SJCRH30 (cell line): Measurements from ENCODE around the gene KRTAP10-2. TPM values are rescaled to one million over a fixed set of nuclear protein-coding genes. Genes with fewer than 3 reads are reported as not detected.

ENCODE experiments used
- DNase-seq, 2 experiments: peaks; one replicate each; pipeline ENCODE4 v3.0.0-alpha.2; 2015 to 2020
- H3K27ac ChIP-seq: fragments of 250-450 bp; sonication (Bioruptor Pico); 2 replicates; pipeline ENCODE4 v1.5.1; 2020; ENCODE audit warnings: mild to moderate bottlenecking, moderate library complexity
- H3K27me3 ChIP-seq: fragments of 250-450 bp; sonication (Bioruptor Pico); 2 replicates; pipeline ENCODE4 v1.5.1; 2020; ENCODE audit warnings: mild to moderate bottlenecking, moderate library complexity
- H3K36me3 ChIP-seq: fragments of 250-450 bp; sonication (Bioruptor Pico); 2 replicates; pipeline ENCODE4 v1.5.1; 2020; ENCODE audit warnings: mild to moderate bottlenecking, moderate library complexity
- H3K4me1 ChIP-seq: fragments of 250-450 bp; sonication (Bioruptor Pico); 2 replicates; pipeline ENCODE4 v1.5.1; 2020; ENCODE audit warnings: mild to moderate bottlenecking, moderate library complexity
- H3K4me3 ChIP-seq: fragments of 250-450 bp; sonication (Bioruptor Pico); 2 replicates; pipeline ENCODE4 v1.5.1; 2020; ENCODE audit warnings: mild to moderate bottlenecking, moderate library complexity
- H3K9me3 ChIP-seq: fragments of 250-450 bp; sonication (Bioruptor Pico); replicated peaks from 2 replicates; pipeline ENCODE4 v1.5.1; 2020; ENCODE audit warnings: mild to moderate bottlenecking, moderate library complexity
- total RNA-seq: library from RNA; depleted of rRNA; stranded (reverse); fragments of >200 nt; shearing (Covaris generic); gene quantifications from 2 replicates; pipeline ENCODE4 v1.2.3, GENCODE V29; 2014

The KRTAP10-2 gene
- total RNA-seq, 1 experiment from 2014 or later, result not detected

DNA sequence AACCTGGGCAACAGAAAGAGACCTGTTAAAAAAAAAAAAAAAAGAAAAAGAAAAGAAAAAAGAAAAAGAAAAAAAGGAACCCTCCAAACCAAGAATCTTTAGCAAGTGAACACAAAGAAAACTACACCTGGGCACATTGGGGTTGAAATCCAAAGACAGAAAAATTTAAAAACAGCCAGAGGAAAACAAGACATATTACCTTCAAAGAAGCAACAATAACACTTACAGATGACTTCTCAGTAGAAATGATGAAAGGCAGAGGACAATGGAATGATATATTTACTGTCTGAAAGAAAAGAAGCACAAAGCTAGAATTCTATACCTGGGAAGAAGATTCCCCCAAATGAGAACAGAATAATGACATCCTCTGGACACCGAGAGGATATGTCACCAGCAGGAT is 8.6 kb downstream of the KRTAP10-2 start:
- H3K27me3 ChIP-seq, result no peaks in the 10 kb centered on the region
- no peaks in the 10 kb centered on the region for H3K4me1 ChIP-seq
- no peak for DNase-seq
- H3K27ac ChIP-seq, result no peak overlapping the region
- no peaks in the 10 kb centered on the region; the same call in 1 of the 2 replicates for H3K36me3 ChIP-seq
- no peak overlapping the region for H3K4me3 ChIP-seq
- peaks cover 10% of the 10 kb centered on the region for H3K9me3 ChIP-seq

DNA sequence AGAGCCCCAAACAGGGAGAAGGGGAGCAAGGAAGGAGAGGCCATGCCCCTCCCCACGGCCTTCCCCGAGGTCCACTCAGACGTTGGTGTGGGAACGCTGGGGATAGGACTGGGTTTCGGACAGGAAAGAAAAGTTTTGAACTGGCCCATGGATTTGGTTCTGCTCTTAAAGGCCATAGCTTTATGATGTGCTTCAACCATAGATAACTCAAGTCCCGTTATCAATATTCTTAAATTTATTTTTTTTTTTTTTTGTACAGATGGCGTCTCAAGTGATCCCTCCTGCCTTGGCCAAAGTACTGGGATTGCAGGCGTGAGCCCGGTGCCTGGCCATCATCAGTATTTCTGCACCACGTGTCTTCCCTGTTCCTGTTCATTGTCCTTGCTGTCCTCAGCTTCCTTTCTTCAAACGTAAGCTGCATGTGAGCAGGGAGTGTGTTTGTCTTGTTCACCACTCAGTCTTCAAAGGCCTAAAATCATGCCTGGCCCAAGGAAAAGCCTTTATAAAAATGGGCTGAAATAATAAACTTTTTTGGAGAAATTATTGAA is 10.5 kb downstream of the KRTAP10-2 start:
- no peak for DNase-seq
- Histone ChIP-seq H3K4me1 (no peaks in the 10 kb centered on the region), H3K36me3 (no peaks in the 10 kb centered on the region; the same call in 1 of the 2 replicates), H3K4me3 (no peak overlapping the region), H3K27me3 (no peaks in the 10 kb centered on the region), H3K27ac (no peak overlapping the region), H3K9me3 (peaks cover 7% of the 10 kb centered on the region; the same call in 1 of the 2 replicates)

DNA sequence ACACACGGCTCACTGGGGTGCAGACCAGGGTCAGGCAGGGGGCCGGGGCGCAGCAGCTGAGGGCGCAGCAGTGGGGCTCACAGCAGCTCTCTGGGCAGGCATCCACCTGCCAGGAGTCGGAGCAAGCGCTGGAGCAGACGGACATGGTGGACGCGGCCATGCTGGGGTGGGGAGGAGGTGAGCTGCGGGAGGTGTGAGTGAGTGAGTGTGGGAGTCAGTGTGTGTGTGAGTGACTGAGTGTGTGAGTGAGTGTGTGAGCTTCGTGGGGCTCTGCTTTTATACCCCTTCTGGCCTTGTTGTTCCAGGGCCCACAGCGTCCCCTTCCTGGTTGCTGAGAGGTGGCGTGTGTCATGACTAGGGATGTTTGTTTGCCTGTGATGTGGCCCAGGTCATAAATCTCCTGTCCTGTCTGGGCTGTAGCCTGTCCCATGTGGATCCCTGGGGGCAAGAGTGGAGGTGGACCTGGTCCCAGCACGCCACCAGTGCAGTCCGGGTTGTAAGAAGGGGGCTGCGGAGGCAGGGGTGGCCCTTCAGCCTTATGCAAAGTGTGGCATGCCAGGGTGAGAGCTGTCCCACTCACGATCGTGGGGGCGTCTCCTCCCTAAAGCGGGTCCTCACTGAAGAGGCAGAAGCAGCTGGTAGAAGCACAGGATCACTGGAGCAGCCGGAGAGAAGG is 11.2 kb downstream of the KRTAP10-2 start, which contains the start of gene KRTAP10-1:
Gene KRTAP10-1 (minus strand): TSS at position 205 of the 676 bp plus-strand sequence. CDS start 45 bp downstream, at position 160.
- DNase-seq, result no peak
- Histone ChIP-seq H3K36me3 (no peaks in the 10 kb centered on the region; the same call in 1 of the 2 replicates), H3K27me3 (no peaks in the 10 kb centered on the region), H3K4me3 (no peak within 1 kb of the TSS), H3K9me3 (peaks cover 7% of the 10 kb centered on the region; the same call in 1 of the 2 replicates), H3K4me1 (no peaks in the 10 kb centered on the region), H3K27ac (no peak within 1 kb of the TSS)

DNA sequence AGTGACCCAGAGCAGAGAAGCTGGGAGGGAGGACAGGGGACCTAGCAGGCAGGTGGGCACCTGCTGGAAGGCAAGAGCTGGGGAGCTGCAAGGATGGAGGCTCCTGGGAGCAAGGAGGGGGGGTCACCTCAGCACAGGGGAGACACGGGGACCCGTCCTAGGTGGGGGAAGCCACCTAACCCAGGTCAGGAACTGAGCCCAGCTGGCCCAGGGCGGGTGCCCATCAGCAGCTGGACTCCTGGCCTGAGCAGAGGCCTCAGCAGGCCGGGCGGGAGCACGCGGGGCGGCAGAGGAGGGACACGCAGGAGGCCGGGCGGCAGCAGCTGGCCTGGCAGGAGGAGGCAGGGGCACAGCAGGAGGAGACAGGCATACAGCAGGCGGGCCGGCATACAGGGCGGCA is 12.3 kb downstream of the KRTAP10-2 start:
- Histone ChIP-seq H3K4me1 (no peaks in the 10 kb centered on the region), H3K36me3 (no peaks in the 10 kb centered on the region; the same call in 1 of the 2 replicates), H3K4me3 (no peak overlapping the region), H3K27ac (no peak overlapping the region), H3K27me3 (no peaks in the 10 kb centered on the region), H3K9me3 (peaks cover 7% of the 10 kb centered on the region; the same call in 1 of the 2 replicates)
- DNase-seq, result no peak

DNA sequence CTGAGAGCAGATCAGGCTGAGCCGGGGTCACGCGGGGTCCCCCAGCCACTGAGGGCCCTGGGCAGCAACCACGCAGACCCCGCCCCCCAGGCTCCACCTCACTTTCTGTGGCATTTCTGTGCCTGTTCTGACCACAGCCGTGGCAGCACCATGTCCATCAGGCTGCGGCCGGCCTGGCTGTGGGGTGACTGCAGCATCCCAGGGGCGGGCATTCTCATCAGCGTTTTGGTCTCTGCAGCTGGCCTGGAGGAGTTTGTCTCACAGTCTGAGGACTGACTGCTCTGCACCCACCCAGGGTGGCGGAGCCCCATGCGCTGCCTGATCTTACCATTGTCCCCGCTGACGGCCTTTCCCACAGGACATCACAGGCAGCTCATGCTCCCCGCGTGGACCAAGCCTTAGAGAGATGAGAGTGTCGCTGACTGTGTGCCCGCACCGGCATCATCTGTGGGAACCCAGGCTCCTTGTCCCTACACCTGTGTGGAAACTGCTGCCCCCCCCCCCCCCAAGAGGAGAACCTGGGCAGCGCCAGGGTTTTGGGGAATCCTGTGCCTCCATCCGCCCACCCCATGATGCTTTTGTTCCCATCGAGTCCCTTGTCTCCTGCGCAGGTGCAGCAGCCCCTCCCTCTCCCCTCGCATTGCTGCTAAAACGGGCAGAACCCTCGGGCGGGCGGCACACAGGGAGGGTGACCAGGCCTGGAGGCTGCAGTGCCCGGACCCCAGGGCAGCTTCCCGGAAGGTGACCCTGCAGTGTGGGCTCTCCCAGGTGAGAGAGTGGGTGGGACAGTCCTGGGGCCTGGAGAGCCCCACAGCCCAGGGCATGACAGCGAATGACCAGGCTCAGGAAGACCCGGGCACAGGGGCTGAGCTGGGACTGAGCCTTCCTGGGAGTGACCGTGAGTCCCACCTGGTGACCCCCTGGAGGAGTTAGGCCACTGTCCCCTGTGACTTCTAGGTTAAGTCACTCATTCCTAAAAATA is 13.1 kb downstream of the KRTAP10-2 start:
- Histone ChIP-seq H3K4me1 (no peaks in the 10 kb centered on the region), H3K9me3 (peaks cover 5% of the 10 kb centered on the region; the same call in 1 of the 2 replicates)
- no peak for DNase-seq

DNA sequence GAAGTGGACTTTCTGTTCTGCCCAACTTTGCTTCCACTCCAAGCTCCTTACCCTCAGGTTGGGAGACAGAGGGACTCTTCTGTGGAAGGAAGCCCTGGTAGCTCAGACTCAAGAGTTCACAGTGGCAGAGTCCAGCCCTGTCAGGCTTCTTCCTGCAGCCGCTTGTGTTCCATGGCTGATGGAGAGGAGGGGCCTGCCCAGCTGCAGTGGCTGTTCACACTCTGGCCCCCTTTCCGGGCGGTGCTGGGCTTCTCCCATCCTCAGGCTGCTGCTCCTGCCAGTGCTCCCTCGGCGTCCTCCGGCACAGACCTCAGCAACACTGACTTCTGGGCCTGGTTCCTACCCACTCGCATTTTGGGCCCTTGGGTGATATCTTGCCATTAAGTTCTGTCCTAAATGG is 15.3 kb downstream of the KRTAP10-2 start:
- Histone ChIP-seq H3K36me3 (no peaks in the 10 kb centered on the region), H3K27me3 (no peaks in the 10 kb centered on the region), H3K4me3 (no peak overlapping the region), H3K4me1 (no peaks in the 10 kb centered on the region), H3K27ac (no peak overlapping the region), H3K9me3 (no peaks in the 10 kb centered on the region)
- DNase-seq, result no peak

More for the DNA sequence above, 13.1 kb downstream of the KRTAP10-2 start:
- Histone ChIP-seq H3K36me3 (no peaks in the 10 kb centered on the region), H3K27me3 (no peaks in the 10 kb centered on the region), H3K4me3 (no peak overlapping the region), H3K27ac (no peak overlapping the region)

DNA sequence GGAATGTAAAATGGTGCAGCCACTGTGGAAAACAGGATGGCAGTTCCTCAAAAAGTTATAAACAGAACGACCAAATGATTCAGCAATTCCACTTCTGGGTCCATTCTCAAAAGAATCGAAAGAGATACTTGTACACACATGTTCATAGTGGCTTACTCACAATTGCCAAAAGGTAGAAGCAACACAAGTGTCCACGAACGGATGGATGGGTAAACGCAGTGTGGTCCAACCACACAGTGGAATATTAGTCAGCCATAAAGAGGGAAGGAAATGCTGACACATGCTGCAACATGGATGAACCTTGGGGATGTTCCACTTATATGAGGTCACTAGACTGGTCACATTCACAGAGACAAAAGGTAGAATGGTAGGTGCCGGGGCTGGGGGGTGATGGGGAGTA is 16.6 kb downstream of the KRTAP10-2 start:
- no peak for DNase-seq
- Histone ChIP-seq H3K36me3 (no peaks in the 10 kb centered on the region), H3K9me3 (no peaks in the 10 kb centered on the region), H3K27me3 (no peaks in the 10 kb centered on the region), H3K4me1 (no peaks in the 10 kb centered on the region), H3K4me3 (no peak overlapping the region), H3K27ac (no peak overlapping the region)

DNA sequence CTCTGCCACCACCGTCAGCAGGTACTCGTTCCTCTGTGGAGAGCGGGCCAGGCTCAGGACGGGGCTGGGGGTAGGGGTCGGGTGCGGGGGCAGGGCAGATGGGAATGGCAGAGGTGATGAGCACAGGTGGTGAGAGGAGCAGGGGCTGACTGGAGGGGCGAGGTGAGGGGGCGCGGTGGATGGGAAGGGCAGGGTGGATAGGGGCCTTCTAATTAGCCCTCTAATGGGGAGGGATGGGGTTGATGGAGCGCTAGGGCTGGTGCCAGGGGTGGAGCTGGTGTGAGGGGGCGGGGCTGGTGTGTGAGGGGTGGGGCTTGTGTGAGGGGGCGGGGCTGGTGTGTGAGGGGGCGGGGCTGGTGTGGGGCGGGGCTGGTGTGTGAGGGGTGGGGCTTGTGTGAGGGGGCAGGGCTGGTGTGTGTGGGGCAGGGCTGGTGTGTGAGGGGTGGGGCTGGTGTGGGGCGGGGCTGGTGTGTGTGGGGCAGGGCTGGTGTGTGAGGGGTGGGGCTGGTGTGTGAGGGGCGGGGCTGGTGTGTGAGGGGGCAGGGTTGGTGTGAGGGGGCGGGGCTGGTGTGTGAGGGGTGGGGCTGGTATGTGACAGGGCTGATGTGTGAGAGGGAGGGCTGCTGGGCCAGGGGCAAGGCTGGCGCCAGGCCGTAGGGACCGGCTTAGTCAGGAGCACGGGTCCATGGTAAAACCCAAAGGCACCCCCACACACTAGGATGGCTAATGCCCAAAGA is 17.2 kb downstream of the KRTAP10-2 start:
- H3K27me3 ChIP-seq, result no peaks in the 10 kb centered on the region
- no peak overlapping the region for H3K4me3 ChIP-seq
- H3K9me3 ChIP-seq, result no peaks in the 10 kb centered on the region
- no peaks in the 10 kb centered on the region for H3K36me3 ChIP-seq
- no peak for DNase-seq
- H3K27ac ChIP-seq, result no peak overlapping the region
- H3K4me1 ChIP-seq, result no peaks in the 10 kb centered on the region

DNA sequence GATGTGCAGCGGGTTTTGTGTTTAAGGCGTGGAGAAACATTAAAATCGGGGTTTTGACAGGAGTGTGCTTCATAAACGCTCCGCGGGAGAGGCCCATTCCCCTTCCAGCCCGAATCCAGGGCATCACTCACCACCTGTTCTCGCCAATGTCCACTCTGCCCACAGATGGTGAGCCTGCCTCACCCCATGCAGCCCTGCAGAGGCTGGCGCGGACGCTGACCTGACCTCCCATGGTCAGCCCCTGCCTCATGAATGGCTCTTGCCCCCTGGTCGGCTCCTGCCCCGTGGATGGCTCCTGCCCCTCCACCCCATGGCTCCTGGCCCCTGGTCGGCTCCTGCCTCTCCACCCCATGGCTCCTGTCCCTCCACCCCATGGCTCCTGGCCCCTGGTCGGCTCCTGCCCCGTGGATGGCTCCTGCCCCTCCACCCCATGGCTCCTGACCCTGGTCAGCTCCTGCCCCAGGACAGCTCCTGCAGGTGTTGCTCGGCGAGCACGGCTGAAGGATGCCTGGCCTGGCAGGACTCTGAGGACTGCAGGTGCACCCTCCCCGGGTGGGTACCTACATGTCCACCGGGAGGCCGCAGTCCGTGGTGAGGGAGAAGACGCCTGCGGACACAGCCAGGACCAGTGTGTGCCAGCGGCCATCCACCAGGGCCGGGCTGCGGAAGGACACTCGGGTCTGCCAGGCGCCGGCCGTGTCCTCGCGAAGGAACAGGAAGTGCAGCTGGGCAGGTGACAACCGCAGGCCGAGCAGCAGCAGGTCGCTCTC is 18.0 kb downstream of the KRTAP10-2 start:
- no peak for DNase-seq
- Histone ChIP-seq H3K27me3 (no peaks in the 10 kb centered on the region), H3K36me3 (no peaks in the 10 kb centered on the region), H3K4me3 (no peak overlapping the region), H3K4me1 (no peaks in the 10 kb centered on the region), H3K9me3 (no peaks in the 10 kb centered on the region), H3K27ac (no peak overlapping the region)

DNA sequence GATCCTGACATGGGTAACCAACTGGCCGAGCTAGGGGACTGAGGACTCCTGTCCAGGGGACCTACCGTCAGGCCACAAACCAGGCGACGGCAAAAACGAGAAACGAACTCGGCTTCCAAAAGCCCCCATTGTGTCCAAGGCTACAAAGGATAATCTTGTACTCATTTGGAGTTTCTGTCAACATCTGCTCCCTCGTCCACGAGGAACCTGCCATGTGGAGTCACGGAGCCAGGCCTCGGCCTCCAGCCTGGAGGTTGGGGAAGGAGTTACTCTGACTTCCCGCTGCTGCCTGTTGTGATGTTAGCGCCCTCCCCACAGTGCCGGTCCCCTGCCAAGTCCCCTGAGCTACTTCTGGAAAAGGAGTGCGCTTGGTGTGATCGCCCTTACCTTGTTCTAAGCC is 18.6 kb downstream of the KRTAP10-2 start:
- no peaks in the 10 kb centered on the region for H3K9me3 ChIP-seq
- no peak overlapping the region for H3K27ac ChIP-seq
- no peaks in the 10 kb centered on the region for H3K36me3 ChIP-seq
- H3K27me3 ChIP-seq, result no peaks in the 10 kb centered on the region
- H3K4me1 ChIP-seq, result no peaks in the 10 kb centered on the region
- DNase-seq, result no peak
- H3K4me3 ChIP-seq, result no peak overlapping the region

DNA sequence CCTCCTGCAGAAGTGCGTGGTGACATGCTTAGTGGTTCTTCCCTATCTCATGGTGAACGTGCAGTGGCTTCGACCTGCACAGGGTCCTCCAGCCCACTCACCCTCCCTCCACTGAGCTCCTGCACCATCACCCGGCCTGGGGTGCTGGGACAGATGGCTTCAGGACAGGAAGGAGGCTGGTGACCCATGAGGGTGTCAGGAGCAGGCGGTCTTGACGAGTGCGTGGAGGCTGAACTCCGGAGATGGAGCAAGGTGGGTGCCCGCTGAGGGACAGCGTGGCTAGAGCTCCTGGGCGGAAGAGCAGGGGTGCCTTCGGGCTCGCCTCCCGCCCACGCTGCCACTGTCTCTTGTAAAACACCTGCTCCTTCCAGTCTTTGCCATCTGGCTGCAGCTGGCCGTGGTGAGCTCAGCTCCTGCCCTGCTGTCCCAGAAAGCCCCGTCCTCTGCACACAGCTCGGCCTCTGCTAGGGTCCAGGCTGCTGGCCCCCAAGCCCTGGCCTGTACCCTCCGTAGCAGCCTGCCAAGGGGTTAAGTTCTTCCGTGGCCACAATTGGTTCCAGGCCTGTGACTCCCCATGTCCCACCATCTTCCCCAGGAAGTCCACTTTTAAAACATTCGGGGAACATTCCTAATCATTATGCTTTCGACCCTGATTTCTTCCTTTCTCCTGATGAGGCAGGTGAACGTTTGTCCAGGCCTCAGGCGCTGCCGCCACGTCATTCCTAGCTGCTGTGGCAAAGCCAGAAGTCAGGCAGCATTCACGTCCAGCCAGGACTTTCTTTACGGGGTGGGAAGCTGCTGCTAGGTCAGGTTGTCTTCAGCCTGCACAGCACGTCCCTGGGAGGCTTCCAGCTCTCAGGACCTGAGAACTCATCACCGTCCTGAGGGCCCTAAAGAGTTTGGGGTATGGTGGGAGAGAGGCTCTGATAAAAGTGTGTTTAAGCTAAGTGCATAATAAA is 19.4 kb downstream of the KRTAP10-2 start:
- DNase-seq, result peak; percentile 3 to 39
- no peaks in the 10 kb centered on the region for H3K27me3 ChIP-seq
- H3K36me3 ChIP-seq, result no peaks in the 10 kb centered on the region
- no peaks in the 10 kb centered on the region for H3K9me3 ChIP-seq
- H3K4me3 ChIP-seq, result no peak overlapping the region
- no peak overlapping the region for H3K27ac ChIP-seq
- no peaks in the 10 kb centered on the region for H3K4me1 ChIP-seq

DNA sequence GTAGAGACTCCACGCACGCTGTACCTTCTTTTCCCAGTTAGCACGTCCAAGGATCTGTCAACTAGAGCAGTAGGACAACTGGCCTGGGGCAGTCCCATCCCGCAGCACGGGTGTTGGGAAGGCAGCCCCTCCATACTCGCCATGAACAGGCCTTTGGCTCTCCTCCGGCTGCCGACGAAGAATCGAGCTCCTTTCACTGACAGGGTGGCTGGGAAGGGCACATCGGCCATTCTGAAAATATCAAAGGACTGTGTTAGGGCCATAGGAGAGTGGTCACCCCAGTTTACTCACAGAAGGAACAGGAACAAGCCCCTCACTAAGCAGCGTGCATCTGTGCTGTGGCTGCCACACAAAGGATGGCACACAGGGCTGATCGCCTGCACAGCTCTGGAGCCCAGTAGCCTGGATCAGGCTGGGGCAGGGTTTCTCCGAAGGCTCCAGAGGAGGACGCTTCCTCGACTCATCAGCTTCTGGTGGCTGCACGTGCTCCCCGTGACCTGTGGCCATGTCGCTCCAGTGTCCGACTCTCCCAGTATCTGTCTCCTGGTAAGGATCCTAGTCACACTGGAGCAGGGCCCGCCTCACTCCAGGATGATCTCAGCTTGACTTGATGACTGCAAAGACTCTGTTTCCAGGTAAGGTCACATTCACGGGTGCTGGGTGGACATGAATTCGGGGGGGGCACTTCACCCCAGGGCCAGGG is 20.3 kb downstream of the KRTAP10-2 start:
- Histone ChIP-seq H3K36me3 (no peaks in the 10 kb centered on the region), H3K27ac (no peak overlapping the region), H3K9me3 (no peaks in the 10 kb centered on the region), H3K4me3 (no peak overlapping the region), H3K4me1 (no peaks in the 10 kb centered on the region), H3K27me3 (no peaks in the 10 kb centered on the region)
- peak in 1 of 2 experiments; percentile 0 for DNase-seq
